Stimulated activated CD8-positive, alpha-beta memory T cell treated with anti-CD3 and anti-CD28 coated beads, Interleukin-2, amount 100 ng/mL, for 48 hours (primary cell): ENCODE measurements around the gene RALB.
"Not testable (repeated sequence)": the region's sequence is repeated elsewhere in the genome, so short reads cannot be mapped to it uniquely, and the experiment has no call there.

Experiments
- DNase-seq, 2 donors: peaks; one replicate each; pipeline ENCODE4 v3.0.0-alpha.2; 2020; ENCODE audit warnings: low read depth in 2 of 2

Gene RALB

GRCh38 chr2:120293096-120294007, 40.7 kb downstream of the RALB start:
- DNase-seq = no peak

GRCh38 chr2:120294008-120294340, 41.3 kb downstream of the RALB start:
- DNase-seq = no peak

GRCh38 chr2:120298173-120298835, 45.7 kb downstream of the RALB start:
- no peak for DNase-seq

- no peak for DNase-seq
Observed at GRCh38 chr2:120299004-120299403, 46.4 kb downstream of the RALB start.

GRCh38 chr2:120299561-120299960, 46.9 kb downstream of the RALB start:
- no peak for DNase-seq

- no peak for DNase-seq
Observed at GRCh38 chr2:120300385-120300784, 47.7 kb downstream of the RALB start.

GRCh38 chr2:120301284-120301683, 48.6 kb downstream of the RALB start:
- DNase-seq = no peak

GRCh38 chr2:120302301-120302700, 49.6 kb downstream of the RALB start:
- DNase-seq = no peak

GRCh38 chr2:120303177-120303576, 50.5 kb downstream of the RALB start:
- DNase-seq = no peak

- DNase-seq = no peak
Observed at GRCh38 chr2:120305296-120305695, 52.6 kb downstream of the RALB start.

- no peak for DNase-seq
Observed at GRCh38 chr2:120305937-120306490, 53.4 kb downstream of the RALB start.

- DNase-seq = no peak
Observed at GRCh38 chr2:120307482-120307881, 54.8 kb downstream of the RALB start.

- DNase-seq = no peak
Observed at GRCh38 chr2:120308038-120308910, 55.6 kb downstream of the RALB start.

GRCh38 chr2:120310136-120310535, 57.5 kb downstream of the RALB start:
- DNase-seq = no peak

- DNase-seq = not testable (repeated sequence)
Observed at GRCh38 chr2:120310841-120311240, 58.2 kb downstream of the RALB start.

- no peak for DNase-seq
Observed at GRCh38 chr2:120312076-120312475, 59.4 kb downstream of the RALB start.

GRCh38 chr2:120312860-120313694, 60.4 kb downstream of the RALB start:
- peak; percentile 62 to 72 for DNase-seq

- DNase-seq = no peak
Observed at GRCh38 chr2:120313695-120314615, 61.3 kb downstream of the RALB start.

- DNase-seq = no peak
Observed at GRCh38 chr2:120314690-120315366, 62.2 kb downstream of the RALB start.
